Mucosa of rectum (tissue), 2 donors: Measurements from ENCODE around the gene TM7SF2.

Source experiments
- H3K27ac ChIP-seq, 2 donors: one replicate each; pipeline ENCODE4 v1.7.0; 2013; ENCODE audit warnings: inconsistent platforms in 2 of 2, low read depth in 2 of 2, low read length in 2 of 2
- H3K27me3 ChIP-seq, 2 donors: one replicate each; pipeline ENCODE4 v1.7.0; 2013; ENCODE audit warnings: low read length in 2 of 2; ENCODE audit not compliant: control insufficient read depth in 2 of 2, insufficient read depth in 2 of 2
- H3K36me3 ChIP-seq, 2 donors: one replicate each; pipeline ENCODE4 v1.7.0; 2013; ENCODE audit warnings: low read length in 2 of 2; ENCODE audit not compliant: control insufficient read depth in 2 of 2, insufficient read depth in 2 of 2
- H3K4me1 ChIP-seq, 2 donors: one replicate each; pipeline ENCODE4 v1.7.0; 2013; ENCODE audit warnings: low read length in 2 of 2, mild to moderate bottlenecking in 1 of 2; ENCODE audit not compliant: control insufficient read depth in 2 of 2, insufficient read depth in 2 of 2
- H3K4me3 ChIP-seq, 2 donors: one replicate each; pipeline ENCODE4 v1.7.0; 2013; ENCODE audit warnings: low read length in 2 of 2
- H3K9ac ChIP-seq, 2 donors: one replicate each; pipeline ENCODE4 v1.7.0; 2013; ENCODE audit warnings: low read length in 2 of 2, low read depth in 1 of 2, mild to moderate bottlenecking in 1 of 2
- H3K9me3 ChIP-seq, 2 donors: one replicate each; pipeline ENCODE4 v1.7.0; 2013; ENCODE audit warnings: low read length in 2 of 2; ENCODE audit not compliant: control insufficient read depth in 2 of 2
- donor health status: healthy.
- donor health status: Normal muscosa, but diverticular disease.

The TM7SF2 gene

GRCh38 chr11:65104628-65105027, 7.0 kb upstream of the TM7SF2 start:
- peaks cover 18 to 28% of the 10 kb centered on the region in 2 donors for H3K36me3 ChIP-seq
- no peak overlapping the region for H3K27ac ChIP-seq
- H3K27me3 ChIP-seq, result no peaks in the 10 kb centered on the region
- no peaks in the 10 kb centered on the region for H3K9me3 ChIP-seq
- no peak overlapping the region for H3K9ac ChIP-seq
- H3K4me1 ChIP-seq, result no peaks in the 10 kb centered on the region
- H3K4me3 ChIP-seq, result no peak overlapping the region

DNA sequence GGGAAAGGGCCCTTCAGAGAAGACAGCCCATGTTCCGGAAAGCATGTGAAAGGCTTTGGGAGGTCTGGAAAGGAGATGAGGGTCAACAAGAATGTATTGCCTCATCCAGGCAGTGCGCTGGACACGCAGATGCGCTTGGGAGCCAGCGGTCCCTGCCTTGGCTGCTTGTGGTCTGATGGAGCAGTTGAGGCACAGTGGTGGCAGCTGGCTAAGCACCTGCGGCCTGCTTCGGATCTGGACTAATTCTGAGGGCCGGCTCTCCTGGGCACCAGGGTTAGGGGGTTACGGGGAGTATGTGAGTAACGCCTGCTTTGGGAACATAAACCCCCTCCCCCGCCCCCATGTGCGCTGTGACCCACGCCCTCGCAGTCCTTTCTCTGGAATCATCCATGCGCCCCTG, 4.6 kb upstream of the TM7SF2 start:
- Histone ChIP-seq H3K4me3 (no peak overlapping the region), H3K9ac (no peak overlapping the region), H3K4me1 (peaks cover 10 to 11% of the 10 kb centered on the region in 2 donors), H3K9me3 (no peaks in the 10 kb centered on the region), H3K36me3 (peaks cover 23 to 31% of the 10 kb centered on the region in 2 donors), H3K27me3 (no peaks in the 10 kb centered on the region), H3K27ac (no peak overlapping the region)

GRCh38 chr11:65107751-65108468, 3.8 kb upstream of the TM7SF2 start:
- Histone ChIP-seq H3K4me1 (peaks cover 16 to 17% of the 10 kb centered on the region in 2 donors), H3K27me3 (no peaks in the 10 kb centered on the region), H3K27ac (no peak overlapping the region), H3K4me3 (no peak overlapping the region), H3K36me3 (peaks cover 23 to 25% of the 10 kb centered on the region in 2 donors), H3K9me3 (no peaks in the 10 kb centered on the region), H3K9ac (no peak overlapping the region)

- Histone ChIP-seq H3K9ac (no peak overlapping the region), H3K9me3 (no peaks in the 10 kb centered on the region), H3K4me1 (peaks cover 23 to 24% of the 10 kb centered on the region in 2 donors), H3K4me3 (no peak overlapping the region), H3K36me3 (peaks cover 23 to 25% of the 10 kb centered on the region in 2 donors), H3K27ac (no peak overlapping the region), H3K27me3 (no peaks in the 10 kb centered on the region)
These were observed 3.1 kb upstream of the TM7SF2 start for GRCh38 chr11:65108469-65109123.

DNA sequence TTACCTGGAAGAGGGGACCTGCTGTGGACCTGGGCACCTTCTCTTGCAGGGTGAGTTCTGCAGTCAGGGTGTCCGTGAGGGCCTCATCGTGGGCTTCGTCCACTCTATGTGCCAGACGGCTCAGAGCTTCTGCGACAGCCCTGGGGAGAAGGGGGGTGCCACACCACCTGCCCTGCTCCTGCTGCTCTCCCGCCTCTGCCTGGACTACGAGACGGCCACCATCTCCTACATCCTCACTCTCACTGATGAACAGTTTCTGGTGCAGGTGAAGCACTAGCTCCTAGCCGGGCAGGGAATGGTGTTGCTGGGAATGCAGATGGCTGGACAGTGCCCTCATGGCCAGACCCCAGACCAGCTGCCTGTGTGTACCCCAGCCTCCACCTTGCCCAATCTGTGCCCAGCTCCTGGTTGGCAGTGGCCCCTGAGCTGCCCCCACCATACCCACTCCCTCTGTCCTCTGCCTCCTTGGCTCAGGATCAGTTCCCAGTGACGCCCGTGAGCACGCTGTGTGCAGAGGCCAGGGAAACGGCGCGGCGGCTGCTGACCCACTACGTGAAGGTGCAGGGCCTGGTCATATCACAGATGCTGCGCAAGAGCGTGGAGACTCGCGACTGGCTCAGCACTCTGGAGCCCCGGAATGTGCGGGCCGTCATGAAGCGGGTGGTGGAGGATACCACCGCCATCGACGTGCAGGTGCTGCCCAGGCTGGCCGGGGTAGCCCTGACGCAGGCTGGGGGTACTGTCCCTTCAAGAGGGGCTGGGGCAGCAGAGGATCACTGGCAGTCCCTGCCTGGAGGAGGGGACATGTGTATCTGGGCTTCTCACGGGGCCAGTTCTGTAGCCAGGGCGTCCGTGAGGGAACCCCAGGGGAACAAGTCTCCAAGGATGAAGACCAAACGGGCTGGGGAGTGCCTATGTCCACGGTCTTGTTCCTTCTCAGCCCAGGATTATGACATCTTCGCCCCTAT, 2.2 kb upstream of the TM7SF2 start:
- peaks cover 23 to 25% of the 10 kb centered on the region in 2 donors for H3K36me3 ChIP-seq
- no peaks in the 10 kb centered on the region for H3K9me3 ChIP-seq
- peaks cover 25% of the 10 kb centered on the region in 2 donors for H3K4me1 ChIP-seq
- H3K27me3 ChIP-seq, result no peaks in the 10 kb centered on the region
- no peak overlapping the region for H3K27ac ChIP-seq
- H3K9ac ChIP-seq, result no peak overlapping the region
- no peak overlapping the region for H3K4me3 ChIP-seq

DNA sequence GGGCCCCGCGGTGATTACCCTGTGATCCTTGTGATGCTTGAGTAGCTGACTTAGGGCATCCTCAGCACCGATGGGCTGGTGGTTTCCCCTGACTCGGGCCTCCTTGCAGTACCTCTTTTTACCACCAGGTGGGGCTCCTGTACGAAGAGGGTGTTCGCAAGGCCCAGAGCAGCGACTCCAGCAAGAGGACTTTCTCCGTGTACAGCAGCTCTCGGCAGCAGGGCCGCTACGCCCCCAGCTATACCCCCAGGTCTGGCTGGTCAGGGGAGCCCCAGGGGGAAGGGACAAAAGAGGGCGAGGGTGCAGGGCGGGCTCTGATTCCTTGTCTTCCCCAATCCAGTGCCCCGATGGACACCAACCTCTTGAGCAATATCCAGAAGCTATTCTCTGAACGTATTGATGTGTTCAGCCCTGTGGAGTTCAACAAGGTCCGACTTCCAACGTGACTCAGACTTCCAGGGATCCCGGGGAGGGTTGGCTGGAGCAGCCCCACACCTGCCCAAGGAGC, 1.3 kb upstream of the TM7SF2 start:
- H3K27ac ChIP-seq, result peak overlapping the region in 1 of 2 donors; percentile 61
- no peaks in the 10 kb centered on the region for H3K9me3 ChIP-seq
- no peak overlapping the region for H3K4me3 ChIP-seq
- H3K9ac ChIP-seq, result peak overlapping the region in 1 of 2 donors; percentile 32
- no peaks in the 10 kb centered on the region for H3K27me3 ChIP-seq
- H3K4me1 ChIP-seq, result peaks cover 25% of the 10 kb centered on the region in 2 donors
- peaks cover 21 to 24% of the 10 kb centered on the region in 2 donors for H3K36me3 ChIP-seq

- Histone ChIP-seq H3K27ac (peak overlapping the region in 1 of 2 donors; percentile 61), H3K27me3 (no peaks in the 10 kb centered on the region), H3K4me3 (peak overlapping the region in 1 of 2 donors; percentile 31), H3K9me3 (no peaks in the 10 kb centered on the region), H3K4me1 (peaks cover 30 to 32% of the 10 kb centered on the region in 2 donors), H3K9ac (no peak overlapping the region), H3K36me3 (peaks cover 19 to 26% of the 10 kb centered on the region in 2 donors)
These were observed 421 bp upstream of the TM7SF2 start for GRCh38 chr11:65111159-65111743.

DNA sequence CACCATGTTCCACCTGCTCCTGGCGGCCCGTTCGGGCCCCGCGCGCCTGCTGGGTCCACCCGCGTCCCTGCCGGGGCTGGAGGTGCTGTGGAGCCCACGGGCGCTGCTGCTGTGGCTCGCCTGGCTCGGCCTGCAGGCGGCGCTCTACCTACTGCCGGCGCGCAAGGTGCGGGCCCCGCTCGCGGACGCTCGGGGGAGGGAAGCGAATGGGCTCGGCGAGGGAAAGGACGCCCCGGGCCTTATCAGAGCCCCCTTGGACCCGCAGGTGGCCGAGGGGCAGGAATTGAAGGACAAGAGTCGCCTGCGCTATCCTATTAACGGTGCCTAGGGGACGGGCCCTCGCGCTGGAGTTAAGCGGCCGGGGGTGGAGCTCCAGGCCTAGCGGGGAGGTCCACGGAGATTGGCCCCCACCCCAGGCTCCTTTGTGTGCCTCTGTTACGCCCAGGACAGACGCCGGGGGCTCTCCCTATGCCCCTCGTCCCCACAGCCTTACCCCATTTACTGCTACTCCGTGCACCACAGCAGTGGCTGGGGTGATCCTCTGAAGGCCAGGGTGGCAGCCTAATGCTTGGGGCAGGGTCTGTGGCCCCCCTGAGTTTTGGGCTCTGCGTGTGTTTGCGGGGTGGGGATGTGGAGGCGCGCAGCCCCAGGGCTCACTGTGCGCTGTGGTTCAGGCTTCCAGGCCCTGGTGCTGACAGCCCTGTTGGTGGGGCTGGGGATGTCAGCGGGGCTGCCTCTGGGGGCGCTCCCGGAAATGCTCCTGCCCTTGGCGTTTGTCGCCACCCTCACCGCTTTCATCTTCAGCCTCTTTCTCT, 1.1 kb downstream of the TM7SF2 start:
- Histone ChIP-seq H3K4me1 (peaks cover 38 to 39% of the 10 kb centered on the region in 2 donors), H3K27ac (peak overlapping the region in 1 of 2 donors; percentile 61), H3K9me3 (no peaks in the 10 kb centered on the region), H3K36me3 (peaks cover 16 to 19% of the 10 kb centered on the region in 2 donors), H3K9ac (peak overlapping the region; percentile 65 to 74), H3K27me3 (no peaks in the 10 kb centered on the region), H3K4me3 (peak overlapping the region; percentile 66)

DNA sequence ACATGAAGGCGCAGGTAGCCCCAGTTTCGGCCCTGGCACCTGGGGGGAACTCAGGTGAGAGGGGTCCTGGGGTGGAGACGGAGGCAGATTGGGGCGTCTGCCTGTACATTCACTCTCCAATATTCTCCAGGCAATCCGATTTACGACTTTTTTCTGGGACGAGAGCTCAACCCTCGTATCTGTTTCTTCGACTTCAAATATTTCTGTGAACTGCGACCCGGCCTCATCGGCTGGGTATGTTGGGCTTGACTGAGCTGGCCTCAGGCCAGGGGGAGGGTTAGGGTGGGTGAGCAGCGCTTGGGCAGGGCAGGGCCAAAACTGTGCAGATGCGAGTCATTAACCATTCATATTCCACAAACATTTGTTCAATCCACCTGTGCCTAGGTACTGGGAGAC, 1.7 kb downstream of the TM7SF2 start:
- H3K4me3 ChIP-seq, result peak overlapping the region; percentile 66
- H3K9me3 ChIP-seq, result no peaks in the 10 kb centered on the region
- no peaks in the 10 kb centered on the region for H3K27me3 ChIP-seq
- H3K27ac ChIP-seq, result no peak overlapping the region
- peaks cover 38 to 39% of the 10 kb centered on the region in 2 donors for H3K4me1 ChIP-seq
- H3K36me3 ChIP-seq, result peaks cover 16 to 21% of the 10 kb centered on the region in 2 donors
- peak overlapping the region; percentile 65 to 74 for H3K9ac ChIP-seq
